B cell (primary cell): ENCODE data around the gene ISLR. TPM values are rescaled to one million over a fixed set of nuclear protein-coding genes. Genes with fewer than 3 reads are reported as not detected.

Experiments
- ATAC-seq: fragments of 200-7000 bp; cut with Tn5 transposase; one replicate; pipeline ENCODE4 v1.10.0; 2021; ENCODE audit warnings: low read depth, mild to moderate bottlenecking, moderate number of reproducible peaks, moderate library complexity
- CTCF ChIA-PET: fragments of 350-600 bp; sonication (Branson Sonifier 250); formaldehyde crosslinking; loops from one replicate; lab custom pipeline; 2021; ENCODE audit warnings: antibody characterized with exemption, inconsistent platforms; lab: Charles Lee
- POLR2A ChIA-PET: fragments of 350-600 bp; sonication (Branson Sonifier 250); formaldehyde crosslinking; loops from one replicate; lab custom pipeline; 2021; ENCODE audit warnings: antibody characterized with exemption; lab: Charles Lee
- DNase-seq: peaks from one replicate; pipeline ENCODE4 v3.0.0; 2013
- H2AFZ ChIP-seq: 2 replicates; pipeline ENCODE4 v1.6.1; 2012; ENCODE audit warnings: mild to moderate bottlenecking, low read depth, low read length; ENCODE audit not compliant: insufficient read depth, poor library complexity, severe bottlenecking
- H3K27ac ChIP-seq, 2 donors: 1 replicate in 1 of 2; 2 replicates in 1 of 2; pipeline ENCODE4 v1.5.1; 2012 to 2013; ENCODE audit warnings: low read length in 2 of 2, mild to moderate bottlenecking in 2 of 2, moderate library complexity in 1 of 2
- H3K27me3 ChIP-seq, 4 experiments: fragments of 200-600 bp in 1 of 4; sonication (generic) in 1 of 4; replicated peaks in 1 of 4; 1 replicate in 2 of 4; 2 replicates in 2 of 4; pipeline versions ENCODE4 v1.6.1 to v1.7.0; 2013 to 2016; ENCODE audit warnings: low read length in 3 of 4, mild to moderate bottlenecking in 2 of 4, mixed read lengths in 1 of 4, moderate library complexity in 1 of 4; ENCODE audit not compliant: insufficient read depth in 4 of 4, control insufficient read depth in 3 of 4; ENCODE audit errors: control extremely low read depth in 1 of 4
- H3K36me3 ChIP-seq, 2 experiments: replicated peaks in 1 of 2; 1 replicate in 1 of 2; 2 replicates in 1 of 2; pipeline versions ENCODE4 v1.6.1 to v1.7.1; 2013; ENCODE audit warnings: low read length in 1 of 2; ENCODE audit not compliant: insufficient read depth in 2 of 2, control insufficient read depth in 1 of 2; ENCODE audit errors: control extremely low read depth in 1 of 2, extremely low read depth in 1 of 2
- H3K4me1 ChIP-seq, 2 donors: fragments of 200-600 bp in 1 of 2; sonication (generic) in 1 of 2; 1 replicate in 1 of 2; 2 replicates in 1 of 2; pipeline versions ENCODE4 v1.5.1 to v1.6.1; 2013 to 2017; ENCODE audit warnings: low read length in 2 of 2; ENCODE audit not compliant: control insufficient read depth in 2 of 2, insufficient read depth in 2 of 2
- H3K4me2 ChIP-seq: replicated peaks from 2 replicates; pipeline ENCODE3; 2012; ENCODE audit warnings: mild to moderate bottlenecking, low read depth, low read length; ENCODE audit not compliant: poor library complexity, severe bottlenecking
- H3K4me3 ChIP-seq, 5 experiments: fragments of 200-600 bp in 1 of 5; sonication (generic) in 1 of 5; 1 replicate in 3 of 5; 2 replicates in 2 of 5; pipeline versions ENCODE4 v1.5.1 to v1.7.0; 2011 to 2016; ENCODE audit warnings: low read length in 4 of 5, mild to moderate bottlenecking in 4 of 5, low read depth in 2 of 5, control low read depth in 1 of 5, moderate library complexity in 1 of 5; ENCODE audit not compliant: insufficient read depth in 1 of 5; ENCODE audit errors: control extremely low read depth in 1 of 5, extremely low read depth in 1 of 5
- H3K79me2 ChIP-seq: fragments of 200-600 bp; sonication (generic); one replicate; pipeline ENCODE4 v1.6.0; 2016; ENCODE audit warnings: low read length; ENCODE audit not compliant: control insufficient read depth, insufficient read depth
- H3K9ac ChIP-seq: fragments of 200-600 bp; sonication (generic); 2 replicates; pipeline ENCODE4 v1.6.1; 2017; ENCODE audit warnings: mild to moderate bottlenecking, low read length, moderate library complexity
- H3K9me3 ChIP-seq, 3 donors: one replicate each; pipeline versions ENCODE4 v1.6.1 to v1.7.1; 2013; ENCODE audit warnings: low read length in 2 of 3; ENCODE audit not compliant: control insufficient read depth in 2 of 3, insufficient read depth in 1 of 3; ENCODE audit errors: control extremely low read depth in 1 of 3
- H4K20me1 ChIP-seq: 2 replicates; pipeline ENCODE4 v1.6.0; 2012; ENCODE audit warnings: mild to moderate bottlenecking, low read length; ENCODE audit not compliant: insufficient read depth, control insufficient read depth, poor library complexity, severe bottlenecking
- H3K27ac Mint-ChIP-seq: one replicate; pipeline ENCODE4 v1.8.0; 2021; ENCODE audit warnings: mixed read lengths
- H3K27me3 Mint-ChIP-seq: one replicate; pipeline ENCODE4 v1.8.0; 2021; ENCODE audit warnings: mixed read lengths
- H3K4me1 Mint-ChIP-seq: one replicate; pipeline ENCODE4 v1.8.0; 2021; ENCODE audit warnings: mixed read lengths
- H3K4me3 Mint-ChIP-seq: one replicate; pipeline ENCODE4 v1.8.0; 2021; ENCODE audit warnings: mixed read lengths
- H3K9me3 Mint-ChIP-seq: one replicate; pipeline ENCODE4 v1.8.0; 2022; ENCODE audit warnings: mixed read lengths; ENCODE audit not compliant: insufficient read depth
- EZH2 ChIP-seq: IDR thresholded peaks from 2 replicates; pipeline ENCODE4 v1.6.1; 2012; ENCODE audit warnings: borderline replicate concordance, low read depth, mild to moderate bottlenecking, moderate library complexity, low read length; ENCODE audit not compliant: insufficient read depth, poor library complexity, severe bottlenecking
- WGBS: methylation state at CpG from one replicate; pipeline ENCODE4 v1.1.5; 2013; ENCODE audit warnings: missing lambda C conversion rate; ENCODE audit not compliant: insufficient coverage; 5-methylcytosine and 5-hydroxymethylcytosine counted together
- intact Hi-C: fragments of 100-400 bp; cut with micrococcal nuclease; formaldehyde crosslinking; loops from one replicate; pipeline ENCODE4 v1.10.0; 2022
- polyA plus RNA-seq: library from polyadenylated mRNA; depleted of rRNA; stranded (reverse); fragments of >200 nt; gene quantifications from 2 replicates; pipeline ENCODE4 v1.2.3, GENCODE V29; 2012
- total RNA-seq, 2 donors: library from RNA; stranded (reverse); fragments of 120-200 nt in 1 of 2; gene quantifications; 1 replicate in 1 of 2; 2 replicates in 1 of 2; pipeline versions ENCODE4 v1.2.3 to v1.2.4, GENCODE V29; 2013 to 2022
- TF ChIP-seq, protein P1 (sequence below): fragments of 200-600 bp; IDR thresholded peaks from one replicate; pipeline ENCODE4 v1.8.0; 2022; ENCODE audit warnings: antibody characterized with exemption, mild to moderate bottlenecking

The ISLR gene
- total and polyA plus RNA-seq, 2 donors (not counting 1 experiment from before 2014, with no cell fraction given) = not detected

DNA sequence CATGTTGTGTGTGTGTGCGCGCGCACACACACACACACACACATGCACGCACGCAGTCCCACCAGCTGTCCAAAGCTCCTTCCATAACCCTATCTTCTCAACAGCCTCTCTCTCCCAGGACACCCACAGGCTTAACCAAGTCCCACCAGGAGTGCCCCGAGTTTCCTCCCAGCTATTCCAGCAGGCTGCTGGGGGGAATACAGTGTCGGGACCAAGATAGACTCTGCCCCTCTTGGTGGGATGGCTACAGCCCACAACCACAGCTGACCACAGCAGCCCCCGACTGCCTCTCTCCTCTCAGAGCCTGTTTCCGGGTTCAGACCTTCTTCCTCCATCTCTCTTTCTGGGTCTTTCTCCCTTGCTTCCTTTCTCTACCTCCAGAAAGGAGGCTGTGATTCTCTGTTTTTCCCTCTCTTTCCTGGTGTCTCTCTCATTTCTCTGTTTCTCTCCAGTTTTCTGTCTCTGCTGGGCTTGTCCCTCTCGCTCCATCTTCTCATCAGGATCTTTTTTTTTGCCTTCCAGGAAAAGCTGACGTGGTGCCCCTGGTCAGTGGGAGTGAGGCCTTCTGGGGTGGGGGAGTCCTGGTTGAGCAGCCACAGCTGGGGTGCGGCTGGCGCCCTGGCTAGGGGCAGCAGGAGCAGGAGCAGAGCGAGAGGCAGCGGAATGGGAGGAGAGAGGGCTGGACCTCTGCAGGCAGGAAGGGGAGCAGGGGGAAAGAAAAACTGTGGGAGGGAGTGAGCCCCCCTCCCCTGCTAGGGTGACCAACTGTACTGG is 3.3 kb upstream of the ISLR start:
- no peaks in the 10 kb centered on the region for H3K36me3 ChIP-seq
- H3K27me3 Mint-ChIP-seq = peaks cover 8% of the 10 kb centered on the region
- H2AFZ ChIP-seq = no peak overlapping the region
- no peaks in the 10 kb centered on the region for H3K9me3 Mint-ChIP-seq
- H3K27ac ChIP-seq = no peak overlapping the region
- no peaks in the 10 kb centered on the region for H4K20me1 ChIP-seq
- ChIA-PET POLR2A (no interaction called here), CTCF (no interaction called here)
- 96% methylated on average over 10 of the region's 15 CpGs for WGBS
- DNase-seq (no peak), ATAC-seq (no peak)
- no peak overlapping the region for H3K9ac ChIP-seq
- intact Hi-C loops = no loop called here
- H3K4me1 Mint-ChIP-seq = no peaks in the 10 kb centered on the region
- no peaks in the 10 kb centered on the region for H3K4me1 ChIP-seq
- TF ChIP-seq EZH2 = no peak
- no peak overlapping the region for H3K27ac Mint-ChIP-seq
- H3K9me3 ChIP-seq = peaks cover 0 to 2% (median 0%) of the 10 kb centered on the region in 3 donors
- H3K4me3 Mint-ChIP-seq = no peak overlapping the region
- H3K27me3 ChIP-seq = no peaks in the 10 kb centered on the region
- H3K4me3 ChIP-seq = no peak overlapping the region
- no peak overlapping the region for H3K4me2 ChIP-seq
- H3K79me2 ChIP-seq = no peaks in the 10 kb centered on the region

DNA sequence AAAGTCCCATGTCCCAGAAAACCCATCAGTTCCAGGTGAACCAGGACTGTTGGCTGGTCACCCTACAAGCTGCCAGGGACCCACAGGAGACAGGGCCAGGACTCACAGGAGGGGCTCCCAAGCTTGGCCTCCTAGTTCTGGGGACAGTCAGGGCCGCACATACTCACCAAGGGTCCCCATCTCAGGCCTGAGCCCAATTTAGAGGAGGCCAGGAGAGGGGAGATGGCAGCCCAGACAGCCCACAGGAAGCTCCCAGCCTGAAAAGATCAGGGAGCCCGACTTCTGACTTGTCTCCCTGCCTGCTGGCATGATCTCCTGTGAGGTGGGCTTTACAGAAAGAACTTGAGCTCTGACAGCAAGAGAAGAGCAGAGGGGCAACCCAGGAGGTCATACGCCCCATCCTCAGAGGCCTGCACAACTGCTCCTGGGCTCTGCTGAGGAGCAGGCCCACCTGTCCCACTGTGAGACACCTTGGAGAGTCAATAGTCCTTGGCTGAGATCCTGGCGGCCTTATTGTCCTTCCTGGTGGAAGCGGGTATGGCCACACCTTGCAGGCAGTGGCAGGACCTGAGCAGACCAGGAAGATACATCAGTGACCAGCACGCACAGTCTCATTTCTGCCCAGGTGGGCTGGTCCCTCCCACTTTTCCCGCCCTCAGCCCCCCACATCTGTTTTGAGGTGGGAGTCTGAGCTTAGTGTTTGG is 2.5 kb upstream of the ISLR start:
- POLR2A ChIA-PET = no interaction called here
- Mint-ChIP-seq H3K4me3 (no peak overlapping the region), H3K27ac (no peak overlapping the region), H3K4me1 (no peaks in the 10 kb centered on the region), H3K9me3 (no peaks in the 10 kb centered on the region), H3K27me3 (peaks cover 8% of the 10 kb centered on the region)
- Histone ChIP-seq H4K20me1 (no peaks in the 10 kb centered on the region), H3K79me2 (no peaks in the 10 kb centered on the region), H3K9ac (no peak overlapping the region), H3K4me1 (no peaks in the 10 kb centered on the region), H3K27me3 (no peaks in the 10 kb centered on the region), H3K9me3 (peaks cover 0 to 3% (median 0%) of the 10 kb centered on the region in 3 donors), H3K4me3 (no peak overlapping the region), H3K36me3 (no peaks in the 10 kb centered on the region), H2AFZ (no peak overlapping the region), H3K27ac (no peak overlapping the region), H3K4me2 (no peak overlapping the region)
- ATAC-seq (no peak), DNase-seq (no peak)
- no peak for TF ChIP-seq EZH2
- TF ChIP-seq, protein P1, sequence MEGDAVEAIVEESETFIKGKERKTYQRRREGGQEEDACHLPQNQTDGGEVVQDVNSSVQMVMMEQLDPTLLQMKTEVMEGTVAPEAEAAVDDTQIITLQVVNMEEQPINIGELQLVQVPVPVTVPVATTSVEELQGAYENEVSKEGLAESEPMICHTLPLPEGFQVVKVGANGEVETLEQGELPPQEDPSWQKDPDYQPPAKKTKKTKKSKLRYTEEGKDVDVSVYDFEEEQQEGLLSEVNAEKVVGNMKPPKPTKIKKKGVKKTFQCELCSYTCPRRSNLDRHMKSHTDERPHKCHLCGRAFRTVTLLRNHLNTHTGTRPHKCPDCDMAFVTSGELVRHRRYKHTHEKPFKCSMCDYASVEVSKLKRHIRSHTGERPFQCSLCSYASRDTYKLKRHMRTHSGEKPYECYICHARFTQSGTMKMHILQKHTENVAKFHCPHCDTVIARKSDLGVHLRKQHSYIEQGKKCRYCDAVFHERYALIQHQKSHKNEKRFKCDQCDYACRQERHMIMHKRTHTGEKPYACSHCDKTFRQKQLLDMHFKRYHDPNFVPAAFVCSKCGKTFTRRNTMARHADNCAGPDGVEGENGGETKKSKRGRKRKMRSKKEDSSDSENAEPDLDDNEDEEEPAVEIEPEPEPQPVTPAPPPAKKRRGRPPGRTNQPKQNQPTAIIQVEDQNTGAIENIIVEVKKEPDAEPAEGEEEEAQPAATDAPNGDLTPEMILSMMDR = no peak
- 86% methylated on average over 6 of the region's 7 CpGs for WGBS
- CTCF ChIA-PET = no interaction called here
- intact Hi-C loops = no loop called here
